Skeletal muscle satellite cell (primary cell): ENCODE data around the gene ZNF280D. TPM values are rescaled to one million over a fixed set of nuclear protein-coding genes. Genes with fewer than 3 reads are reported as not detected.
A peak's percentile ranks its signal among the peaks of the same experiment; 100 is the strongest.
"Not testable (repeated sequence)": the region's sequence is repeated elsewhere in the genome, so short reads cannot be mapped to it uniquely, and the experiment has no call there.

Source experiments
- H3K27me3 ChIP-seq: 2 replicates; pipeline ENCODE4 v1.7.0; 2013; ENCODE audit warnings: low read length; ENCODE audit not compliant: control insufficient read depth, insufficient read depth
- H3K36me3 ChIP-seq: 2 replicates; pipeline ENCODE4 v1.7.0; 2013; ENCODE audit warnings: mild to moderate bottlenecking, control low read depth, low read length; ENCODE audit not compliant: insufficient read depth
- H3K4me1 ChIP-seq: 2 replicates; pipeline ENCODE4 v1.7.0; 2013; ENCODE audit warnings: low read length; ENCODE audit not compliant: control insufficient read depth, insufficient read depth
- H3K4me2 ChIP-seq: 2 replicates; pipeline ENCODE4 v1.7.0; 2013; ENCODE audit warnings: mild to moderate bottlenecking, low read length
- H3K4me3 ChIP-seq: 2 replicates; pipeline ENCODE4 v1.7.0; 2013; ENCODE audit warnings: low read length
- H3K9ac ChIP-seq: 2 replicates; pipeline ENCODE4 v1.7.0; 2013; ENCODE audit warnings: mild to moderate bottlenecking, low read depth, low read length, moderate library complexity
- H3K9me3 ChIP-seq: replicated peaks from 2 replicates; pipeline ENCODE4 v1.7.0; 2013; ENCODE audit warnings: mild to moderate bottlenecking, control low read depth, low read length
- total RNA-seq: library from RNA; depleted of rRNA; stranded (reverse); fragments of >200 nt; gene quantifications from 2 replicates; pipeline ENCODE4 v1.2.3, GENCODE V29; 2012; rRNA removed

ZNF280D gene, protein sequence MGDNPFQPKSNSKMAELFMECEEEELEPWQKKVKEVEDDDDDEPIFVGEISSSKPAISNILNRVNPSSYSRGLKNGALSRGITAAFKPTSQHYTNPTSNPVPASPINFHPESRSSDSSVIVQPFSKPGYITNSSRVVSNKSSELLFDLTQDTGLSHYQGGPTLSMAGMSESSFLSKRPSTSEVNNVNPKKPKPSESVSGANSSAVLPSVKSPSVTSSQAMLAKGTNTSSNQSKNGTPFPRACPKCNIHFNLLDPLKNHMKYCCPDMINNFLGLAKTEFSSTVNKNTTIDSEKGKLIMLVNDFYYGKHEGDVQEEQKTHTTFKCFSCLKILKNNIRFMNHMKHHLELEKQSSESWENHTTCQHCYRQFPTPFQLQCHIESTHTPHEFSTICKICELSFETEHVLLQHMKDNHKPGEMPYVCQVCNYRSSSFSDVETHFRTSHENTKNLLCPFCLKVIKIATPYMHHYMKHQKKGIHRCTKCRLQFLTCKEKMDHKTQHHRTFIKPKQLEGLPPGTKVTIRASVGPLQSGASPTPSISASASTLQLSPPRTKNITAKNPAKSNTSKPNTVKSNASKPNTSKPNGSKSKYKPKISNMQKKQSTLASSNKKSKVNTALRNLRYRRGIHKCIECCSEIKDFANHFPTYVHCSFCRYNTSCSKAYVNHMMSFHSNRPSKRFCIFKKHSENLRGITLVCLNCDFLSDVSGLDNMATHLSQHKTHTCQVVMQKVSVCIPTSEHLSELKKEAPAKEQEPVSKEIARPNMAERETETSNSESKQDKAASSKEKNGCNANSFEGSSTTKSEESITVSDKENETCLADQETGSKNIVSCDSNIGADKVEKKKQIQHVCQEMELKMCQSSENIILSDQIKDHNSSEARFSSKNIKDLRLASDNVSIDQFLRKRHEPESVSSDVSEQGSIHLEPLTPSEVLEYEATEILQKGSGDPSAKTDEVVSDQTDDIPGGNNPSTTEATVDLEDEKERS
- 19.0 and 22.8 TPM in 2 replicates for total RNA-seq

DNA sequence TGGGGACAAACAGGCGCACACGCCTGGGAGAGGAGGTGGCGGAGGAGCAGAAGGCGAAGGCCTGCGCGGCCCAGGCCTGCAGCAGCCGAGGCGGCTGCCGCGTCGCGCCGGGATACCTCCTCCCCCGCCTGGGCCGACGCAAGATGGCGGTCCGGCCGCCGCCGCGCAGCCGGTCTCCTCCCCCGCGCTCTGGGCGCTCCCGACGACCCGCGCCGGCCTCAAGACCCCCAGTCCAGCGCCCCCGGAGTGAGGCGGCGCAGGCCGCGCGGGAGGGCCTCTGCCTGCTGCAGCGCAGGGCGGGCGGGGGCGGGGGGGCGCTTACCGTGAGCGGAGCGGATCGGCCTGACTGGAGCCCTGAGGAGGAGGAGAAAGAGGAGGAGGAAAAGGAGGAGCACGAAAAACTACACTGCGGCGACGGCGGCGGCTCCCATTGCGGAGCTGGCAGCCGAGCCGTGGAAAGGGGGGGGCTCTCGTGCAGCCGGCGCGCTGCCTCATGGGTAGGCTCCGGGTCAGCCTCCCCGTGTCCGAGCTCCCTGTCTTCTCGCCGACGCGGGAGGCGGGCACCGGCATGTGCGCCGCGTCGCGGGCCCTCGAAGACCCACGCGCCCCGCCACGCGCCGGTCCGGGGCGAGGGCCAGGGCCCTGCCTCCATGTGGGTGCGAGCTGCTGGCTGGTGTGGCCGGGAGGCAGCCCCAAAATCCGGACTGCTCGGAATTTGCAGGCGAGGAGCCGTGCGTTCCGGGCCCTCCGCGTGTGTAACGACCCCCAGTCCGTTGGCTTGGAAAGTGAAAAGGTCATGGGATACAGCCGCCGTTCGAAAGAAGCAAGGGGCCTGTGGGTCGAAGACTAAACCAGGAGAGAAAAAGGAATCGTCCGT lies at the start of gene ZNF280D:
TSS of gene ZNF280D (minus strand) at position 374 of the 877 bp plus-strand sequence. CDS start 26,400 bp downstream, outside the sequence.
- Histone ChIP-seq H3K9ac (peak within 1 kb of the TSS; percentile 87), H3K4me3 (peak within 1 kb of the TSS; percentile 77), H3K4me2 (peak within 1 kb of the TSS; percentile 84), H3K4me1 (peaks cover 33% of the 10 kb centered on the region), H3K9me3 (no peaks in the 10 kb centered on the region), H3K36me3 (peaks cover 5% of the 10 kb centered on the region), H3K27me3 (no peaks in the 10 kb centered on the region)

DNA sequence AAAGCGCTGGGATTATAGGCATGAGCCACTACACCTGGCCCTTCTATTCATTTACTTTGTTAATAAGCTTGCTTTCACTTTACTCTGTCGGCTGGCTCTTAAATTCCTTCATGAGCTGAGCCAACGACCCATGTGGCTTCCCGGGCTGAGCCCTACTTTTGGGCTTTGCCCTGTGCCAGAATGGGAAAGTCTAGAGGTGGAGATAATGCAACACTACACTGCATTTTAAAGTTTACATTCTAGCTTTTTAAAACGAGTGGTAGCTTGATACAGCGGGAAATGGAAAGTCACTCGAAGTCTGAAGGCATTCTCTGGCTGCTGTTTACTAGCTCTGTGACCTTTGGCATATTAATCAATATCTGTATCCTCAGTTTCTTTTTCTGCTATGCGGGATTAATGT lies 49.0 kb upstream of the ZNF280D start:
- H3K9ac ChIP-seq, result no peak overlapping the region
- no peak overlapping the region for H3K4me3 ChIP-seq
- no peaks in the 10 kb centered on the region for H3K36me3 ChIP-seq
- H3K4me1 ChIP-seq, result no peaks in the 10 kb centered on the region
- H3K4me2 ChIP-seq, result no peak overlapping the region
- no peaks in the 10 kb centered on the region for H3K27me3 ChIP-seq
- no peaks in the 10 kb centered on the region for H3K9me3 ChIP-seq

DNA sequence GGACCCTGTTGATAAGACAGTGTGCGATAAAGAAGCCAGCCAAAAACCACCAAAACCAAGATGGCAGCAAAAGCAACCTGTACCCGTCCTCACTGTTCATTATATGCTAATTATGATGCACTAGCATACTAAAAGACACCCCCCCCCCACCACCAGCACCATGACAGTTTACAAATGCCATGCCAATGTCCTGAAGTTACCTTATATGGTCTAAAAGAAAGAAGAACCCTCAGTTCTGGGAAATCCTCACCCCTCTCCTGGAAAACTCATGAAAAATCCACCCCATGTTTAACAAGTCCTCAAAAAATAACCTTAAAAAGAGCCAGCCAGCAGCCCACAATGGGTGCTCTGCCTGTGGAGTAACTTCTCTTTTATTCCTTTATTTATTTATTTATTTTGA lies 48.4 kb upstream of the ZNF280D start:
- Histone ChIP-seq H3K9me3 (no peaks in the 10 kb centered on the region), H3K4me3 (no peak overlapping the region), H3K4me2 (no peak overlapping the region), H3K27me3 (no peaks in the 10 kb centered on the region), H3K4me1 (no peaks in the 10 kb centered on the region), H3K9ac (no peak overlapping the region), H3K36me3 (no peaks in the 10 kb centered on the region)

DNA sequence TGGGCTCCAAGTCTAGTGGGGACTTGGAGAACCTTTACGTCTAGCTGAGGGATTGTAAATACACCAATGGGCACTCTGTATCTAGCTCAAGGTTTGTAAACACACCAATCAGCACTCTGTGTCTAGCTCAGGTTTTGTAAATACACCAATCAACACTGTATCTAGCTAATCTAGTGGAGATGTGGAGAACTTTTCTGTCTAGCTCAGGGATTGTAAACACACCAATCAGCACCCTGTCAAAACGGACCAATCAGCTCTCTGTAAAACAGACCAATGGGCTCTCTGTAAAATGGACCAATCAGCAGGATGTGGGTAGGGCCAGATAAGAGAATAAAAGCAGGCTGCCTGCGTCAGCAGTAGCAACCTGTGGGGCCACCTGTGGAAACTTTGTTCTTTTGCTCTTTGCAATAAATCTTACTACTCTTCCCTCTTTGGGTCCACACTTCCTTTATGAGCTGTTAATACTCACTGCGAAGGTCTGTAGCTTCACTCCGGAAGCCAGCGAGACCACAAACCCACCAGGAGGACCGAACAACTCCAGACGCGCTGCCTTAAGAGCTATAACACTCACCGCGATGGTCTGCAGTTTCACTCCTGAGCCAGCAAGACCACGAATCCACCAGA lies 46.9 kb upstream of the ZNF280D start:
- not testable (repeated sequence) for H3K9me3 ChIP-seq, H3K4me3 ChIP-seq, H3K4me2 ChIP-seq

DNA sequence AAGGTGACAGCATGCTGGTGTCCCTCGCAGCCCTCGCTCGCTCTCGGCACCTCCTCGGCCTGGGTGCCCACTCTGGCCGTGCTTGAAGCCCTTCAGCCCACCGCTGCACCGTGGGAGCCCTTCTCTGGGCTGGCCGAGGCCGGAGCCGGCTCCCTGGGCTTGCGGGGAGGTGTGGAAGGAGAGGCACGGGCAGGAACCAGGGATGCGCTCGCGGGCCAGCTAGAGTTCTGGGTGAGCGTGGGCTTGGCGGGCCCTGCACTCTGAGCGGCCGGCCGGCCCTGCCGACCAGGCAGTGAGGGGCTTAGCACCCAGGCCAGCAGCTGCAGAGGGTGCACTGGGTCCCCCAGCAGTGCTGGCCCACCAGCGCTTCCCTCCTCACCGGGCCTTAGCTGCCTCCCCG lies 46.1 kb upstream of the ZNF280D start:
- H3K4me2 ChIP-seq, H3K36me3 ChIP-seq, H3K27me3 ChIP-seq, H3K4me3 ChIP-seq, H3K9ac ChIP-seq, H3K9me3 ChIP-seq, H3K4me1 ChIP-seq: not testable (repeated sequence)

More for the DNA sequence above, 46.9 kb upstream of the ZNF280D start:
- not testable (repeated sequence) for H3K4me1 ChIP-seq, H3K27me3 ChIP-seq, H3K9ac ChIP-seq, H3K36me3 ChIP-seq

DNA sequence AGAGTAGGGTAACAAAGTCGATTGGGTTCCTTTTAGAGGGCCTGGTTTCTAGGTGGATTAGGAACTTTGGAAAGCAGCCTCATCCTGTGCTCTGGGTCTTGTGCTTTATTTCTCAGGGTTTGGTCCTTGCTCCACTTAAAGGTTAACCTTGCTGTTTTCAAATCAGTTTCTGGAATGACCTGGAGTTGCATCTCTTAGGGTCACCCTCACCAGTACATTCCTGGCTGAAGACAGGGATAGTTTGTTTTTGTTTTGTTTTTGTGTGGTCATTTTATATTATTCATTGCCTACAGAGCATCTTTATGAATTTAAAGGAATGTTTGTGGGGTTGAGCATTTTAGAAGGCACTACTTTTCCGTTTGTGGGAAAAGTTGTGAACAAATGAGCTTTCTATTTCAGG lies 45.5 kb upstream of the ZNF280D start:
- H3K4me3 ChIP-seq, result no peak overlapping the region
- no peaks in the 10 kb centered on the region for H3K27me3 ChIP-seq

DNA sequence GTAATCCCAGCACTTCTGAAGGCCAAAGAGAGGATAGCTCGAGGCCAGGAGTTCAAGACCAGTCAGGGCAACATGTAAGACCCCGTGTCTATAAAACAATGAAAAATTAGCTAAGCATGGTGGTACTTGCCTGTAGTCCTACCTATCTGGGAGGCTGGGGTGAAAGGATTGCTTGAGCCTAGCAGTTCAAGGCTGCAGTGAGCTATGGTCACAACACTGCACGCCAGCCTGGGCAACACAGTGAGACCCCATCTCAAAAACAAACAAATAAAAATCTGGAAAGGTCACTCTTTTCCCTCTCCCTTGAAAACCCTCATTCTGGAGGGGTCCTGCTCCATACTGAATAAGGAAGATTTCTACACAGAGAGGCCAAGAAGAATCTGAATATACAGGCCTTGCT lies 43.5 kb upstream of the ZNF280D start:
- no peak overlapping the region for H3K4me3 ChIP-seq
- H3K4me2 ChIP-seq, result no peak overlapping the region
- H3K4me1 ChIP-seq, result peaks cover 4% of the 10 kb centered on the region
- no peaks in the 10 kb centered on the region for H3K9me3 ChIP-seq
- no peaks in the 10 kb centered on the region for H3K27me3 ChIP-seq
- H3K9ac ChIP-seq, result no peak overlapping the region
- no peaks in the 10 kb centered on the region for H3K36me3 ChIP-seq

More for the DNA sequence above, 45.5 kb upstream of the ZNF280D start:
- Histone ChIP-seq H3K4me2 (no peak overlapping the region), H3K36me3 (no peaks in the 10 kb centered on the region), H3K4me1 (no peaks in the 10 kb centered on the region), H3K9ac (no peak overlapping the region), H3K9me3 (no peaks in the 10 kb centered on the region)

DNA sequence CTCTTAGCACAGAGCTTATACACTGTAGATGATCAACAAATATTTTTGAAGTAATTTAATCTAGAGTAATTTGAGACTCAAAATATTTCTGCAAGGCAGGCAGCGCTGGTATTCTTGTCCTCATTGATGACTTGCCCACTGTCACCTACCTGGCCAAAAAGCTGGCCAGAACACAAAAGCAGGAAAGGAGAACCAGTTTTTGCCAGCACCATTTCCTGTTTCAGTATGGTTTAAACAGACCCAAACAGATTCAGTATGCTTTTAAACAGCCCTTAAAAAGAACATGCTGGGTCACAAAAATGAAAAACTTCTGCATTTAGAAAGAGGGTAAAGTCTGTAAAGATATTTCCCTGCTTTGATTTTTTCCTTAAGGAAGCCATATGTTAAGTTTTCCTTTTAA lies 42.3 kb upstream of the ZNF280D start:
- Histone ChIP-seq H3K36me3 (no peaks in the 10 kb centered on the region), H3K27me3 (no peaks in the 10 kb centered on the region), H3K4me3 (no peak overlapping the region), H3K9ac (no peak overlapping the region), H3K4me2 (no peak overlapping the region), H3K9me3 (no peaks in the 10 kb centered on the region), H3K4me1 (peaks cover 4% of the 10 kb centered on the region)

DNA sequence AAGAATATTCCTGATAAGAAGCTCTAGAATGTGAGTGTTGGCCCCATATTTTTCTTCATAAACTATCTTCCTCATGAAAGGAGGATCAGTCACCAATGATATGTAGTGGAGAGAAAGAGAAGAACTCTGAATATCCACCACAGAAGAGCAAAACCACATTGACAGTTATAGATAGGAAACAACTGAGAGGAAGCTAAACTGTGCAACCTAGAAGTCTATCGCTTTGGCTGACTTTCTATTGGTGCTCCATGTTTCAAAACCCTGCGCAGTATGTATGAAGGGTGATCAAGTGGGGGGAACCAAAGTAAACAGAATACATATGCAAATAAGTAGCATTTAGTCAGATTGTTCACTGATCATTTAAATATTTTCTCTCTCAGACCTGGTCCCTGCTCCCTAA lies 41.0 kb upstream of the ZNF280D start:
- no peak overlapping the region for H3K4me3 ChIP-seq

DNA sequence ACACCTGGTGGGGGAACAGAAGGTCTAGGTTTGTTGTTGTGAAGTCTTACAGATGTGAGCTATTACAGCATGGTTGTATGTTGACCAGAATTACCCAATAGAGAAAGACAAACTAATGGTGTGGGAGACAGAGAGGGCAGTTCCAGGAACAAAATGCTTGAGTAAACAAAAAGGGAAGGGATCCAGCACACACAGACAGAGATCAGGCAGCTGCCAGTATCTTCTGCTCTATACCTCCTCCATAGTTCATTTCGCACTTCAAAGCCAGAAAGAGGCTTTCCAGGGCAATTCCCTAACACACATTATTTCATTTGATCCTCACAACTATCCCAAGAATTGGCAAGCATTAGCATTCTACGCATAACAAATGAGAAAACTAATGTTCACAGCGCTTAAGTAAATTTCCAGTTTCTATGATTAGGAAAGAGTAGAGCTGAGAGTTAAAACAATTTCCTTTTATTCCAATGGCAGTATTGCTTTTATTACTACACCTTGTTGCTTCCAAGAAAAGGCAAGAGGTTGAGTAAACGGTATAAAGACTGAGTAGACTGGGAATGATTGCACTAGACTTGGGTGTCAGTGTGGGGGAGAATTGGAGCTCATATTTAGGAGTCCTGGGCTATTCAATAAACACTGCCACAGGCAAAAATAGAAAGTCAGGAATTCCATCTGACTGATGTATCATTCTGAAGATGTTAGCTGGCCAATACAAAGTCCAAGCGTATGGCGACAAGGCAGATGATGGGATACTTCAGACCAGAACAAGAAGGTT lies 39.7 kb upstream of the ZNF280D start:
- H3K4me1 ChIP-seq, result peaks cover 4% of the 10 kb centered on the region
- no peaks in the 10 kb centered on the region for H3K9me3 ChIP-seq
- no peak overlapping the region for H3K9ac ChIP-seq
- H3K4me2 ChIP-seq, result no peak overlapping the region
- H3K36me3 ChIP-seq, result no peaks in the 10 kb centered on the region
- no peaks in the 10 kb centered on the region for H3K27me3 ChIP-seq
- H3K4me3 ChIP-seq, result no peak overlapping the region

More for the DNA sequence above, 41.0 kb upstream of the ZNF280D start:
- Histone ChIP-seq H3K27me3 (no peaks in the 10 kb centered on the region), H3K4me1 (peaks cover 4% of the 10 kb centered on the region), H3K4me2 (no peak overlapping the region), H3K36me3 (no peaks in the 10 kb centered on the region), H3K9ac (no peak overlapping the region), H3K9me3 (no peaks in the 10 kb centered on the region)
